GM12872 (cell line): ENCODE results near the gene ARRDC5.

Experiments
- CTCF ChIP-seq: IDR thresholded peaks from 3 replicates; pipeline ENCODE4 v1.5.1; 2011; ENCODE audit warnings: low read depth, mild to moderate bottlenecking, low read length, moderate library complexity; ENCODE audit not compliant: insufficient read depth

ARRDC5 gene

GRCh38 chr19:4929186-4929585 is 26.5 kb upstream of the ARRDC5 start:
- TF ChIP-seq CTCF = no peak

GRCh38 chr19:4923276-4923747 is 20.6 kb upstream of the ARRDC5 start:
- no peak for TF ChIP-seq CTCF

GRCh38 chr19:4922530-4923275 is 20.0 kb upstream of the ARRDC5 start:
- TF ChIP-seq CTCF = no peak

GRCh38 chr19:4916292-4917082 is 13.8 kb upstream of the ARRDC5 start:
- TF ChIP-seq CTCF = no peak

GRCh38 chr19:4914736-4915501 is 12.2 kb upstream of the ARRDC5 start:
- TF ChIP-seq CTCF = no peak

GRCh38 chr19:4913996-4914735 is 11.5 kb upstream of the ARRDC5 start:
- TF ChIP-seq CTCF = no peak
